Endothelial cell (in vitro differentiated cells): ENCODE results near the gene CCNE1. TPM values are rescaled to one million over a fixed set of nuclear protein-coding genes. Genes with fewer than 3 reads are reported as not detected.

Experiments
- DNase-seq: peaks from one replicate; pipeline ENCODE4 v3.0.0; 2021; ENCODE audit warnings: low spot score
- H3K27ac Mint-ChIP-seq: one replicate; pipeline ENCODE4 v1.8.0; 2021; ENCODE audit warnings: mixed read lengths, inconsistent platforms; ENCODE audit not compliant: unreplicated experiment
- H3K27me3 Mint-ChIP-seq: one replicate; pipeline ENCODE4 v1.8.0; 2021; ENCODE audit warnings: mild to moderate bottlenecking, moderate library complexity, mixed read lengths, inconsistent platforms; ENCODE audit not compliant: unreplicated experiment
- H3K36me3 Mint-ChIP-seq: one replicate; pipeline ENCODE4 v1.8.0; 2021; ENCODE audit warnings: mild to moderate bottlenecking, low read depth, mixed read lengths, inconsistent platforms; ENCODE audit not compliant: unreplicated experiment
- H3K4me1 Mint-ChIP-seq: one replicate; pipeline ENCODE4 v1.8.0; 2021; ENCODE audit warnings: mild to moderate bottlenecking, mixed read lengths, inconsistent platforms; ENCODE audit not compliant: unreplicated experiment
- H3K4me3 Mint-ChIP-seq: one replicate; pipeline ENCODE4 v1.8.0; 2021; ENCODE audit warnings: mild to moderate bottlenecking, mixed read lengths, inconsistent platforms; ENCODE audit not compliant: unreplicated experiment
- H3K9me3 Mint-ChIP-seq: one replicate; pipeline ENCODE4 v1.8.0; 2021; ENCODE audit warnings: mixed read lengths, inconsistent platforms; ENCODE audit not compliant: unreplicated experiment
- CTCF ChIP-seq: fragments of 200-600 bp; sonication (generic); IDR thresholded peaks from one replicate; pipeline ENCODE4 v1.5.0; 2021; ENCODE audit warnings: antibody characterized with exemption; ENCODE audit not compliant: unreplicated experiment
- long read RNA-seq: library from polyadenylated mRNA; unstranded; transcript quantifications from one replicate; pipeline ENCODE4 v2.0.0, GENCODE V29; 2020; ENCODE audit not compliant: unreplicated experiment
- total RNA-seq: library from RNA; stranded (reverse); fragmentation: NEBNext Ultra II Directional; extraction: Animal tissue kit (Norgen Biotek cat#: 25700); gene quantifications from one replicate; pipeline ENCODE4 v1.2.1, GENCODE V29; 2021; ENCODE audit not compliant: unreplicated experiment

CCNE1 gene
- total RNA-seq, result 2.3 TPM
- long read RNA-seq, partial matches to known transcripts, result 0 of 1 reads
- long read RNA-seq, other reads (novel, unspliced or antisense), result 0 of 1 reads

- peak within 1 kb of the TSS; percentile 52 for H3K27ac Mint-ChIP-seq
- no peak for TF ChIP-seq CTCF
Observed at GRCh38 chr19:29811125-29812079, at the start of gene CCNE1. CCNE1 (plus strand) TSS chr19:29811991; CDS start chr19:29812556, 565 bp downstream.

GRCh38 chr19:29763196-29763595 is 48.6 kb upstream of the CCNE1 start:
- DNase-seq, result no peak
- Mint-ChIP-seq H3K4me3 (no peak overlapping the region), H3K4me1 (no peaks in the 10 kb centered on the region), H3K27ac (no peak overlapping the region), H3K36me3 (no peaks in the 10 kb centered on the region), H3K9me3 (no peaks in the 10 kb centered on the region), H3K27me3 (peaks cover 2% of the 10 kb centered on the region)
- TF ChIP-seq CTCF, result no peak

More at GRCh38 chr19:29811125-29812079, at the start of gene CCNE1:
- H3K4me3 Mint-ChIP-seq, result peak within 1 kb of the TSS; percentile 94
- H3K27me3 Mint-ChIP-seq, result peaks cover 7% of the 10 kb centered on the region
- no peaks in the 10 kb centered on the region for H3K9me3 Mint-ChIP-seq
- H3K36me3 Mint-ChIP-seq, result peaks cover 4% of the 10 kb centered on the region
- H3K4me1 Mint-ChIP-seq, result peaks cover 6% of the 10 kb centered on the region
- peak; percentile 90 for DNase-seq

GRCh38 chr19:29764361-29764760 is 47.4 kb upstream of the CCNE1 start:
- Mint-ChIP-seq H3K27ac (no peak overlapping the region), H3K36me3 (no peaks in the 10 kb centered on the region), H3K4me3 (no peak overlapping the region), H3K27me3 (peaks cover 2% of the 10 kb centered on the region), H3K9me3 (no peaks in the 10 kb centered on the region), H3K4me1 (no peaks in the 10 kb centered on the region)
- TF ChIP-seq CTCF, result no peak
- DNase-seq, result no peak

- H3K9me3 Mint-ChIP-seq, result no peaks in the 10 kb centered on the region
- peaks cover 5% of the 10 kb centered on the region for H3K27me3 Mint-ChIP-seq
Observed at GRCh38 chr19:29766100-29766499, 45.7 kb upstream of the CCNE1 start.

More at GRCh38 chr19:29766100-29766499, 45.7 kb upstream of the CCNE1 start:
- Mint-ChIP-seq H3K27ac (no peak overlapping the region), H3K4me3 (no peak overlapping the region), H3K36me3 (no peaks in the 10 kb centered on the region), H3K4me1 (no peaks in the 10 kb centered on the region)
- no peak for TF ChIP-seq CTCF
- no peak for DNase-seq
